K562 (cell line): ENCODE data around the gene NKX2-1. TPM values are rescaled to one million over a fixed set of nuclear protein-coding genes. Genes with fewer than 3 reads are reported as not detected.

Experiments
- ATAC-seq: fragments of 200-7000 bp; cut with Tn5 transposase; 3 replicates; pipeline ENCODE4 v1.9.1; 2020; ENCODE audit warnings: moderate library complexity
- BruUV-seq: library from RNA; stranded (reverse); fragments of 400-500 nt; replicated peaks from 2 replicates; lab custom pipeline; 2021; lab: Mats Ljungman, UMichigan
- CTCF ChIA-PET: fragments of 300-600 bp; formaldehyde crosslinking; extraction: SDS; loops from one replicate; lab custom pipeline; 2021; ENCODE audit warnings: low intra/inter-chr PET ratio; lab: Yijun Ruan, JAX
- POLR2A ChIA-PET: fragments of 300-600, 350-650 bp; sonication (Branson Sonifier 250); formaldehyde crosslinking; extraction: SDS; loops from one replicate; lab custom pipeline; 2021; ENCODE audit warnings: antibody characterized with exemption, inconsistent platforms; lab: Yijun Ruan, JAX
- DNase-seq, 4 experiments: peaks; one replicate each; pipeline versions ENCODE4 v3.0.0 to v3.0.0-alpha.2; 2011 to 2018; ENCODE audit warnings: low spot score in 3 of 4, mixed read lengths in 3 of 4; ENCODE audit errors: extremely low read depth in 1 of 4
- FAIRE-seq: peaks from 2 replicates; lab custom pipeline; 2011; peaks lifted over from hg19 to GRCh38; lab: Jason Lieb, UNC
- H2AFZ ChIP-seq: 2 replicates; pipeline ENCODE4 v1.6.0; 2011; ENCODE audit warnings: low read depth, low read length, control low read depth, inconsistent platforms
- H3K27ac ChIP-seq: fragments of 200-600 bp; 3 replicates; pipeline ENCODE4 v1.8.0; 2011; ENCODE audit warnings: low read depth, mild to moderate bottlenecking, control low read depth, inconsistent platforms, low read length, moderate library complexity, mixed read lengths; ENCODE audit errors: extremely low read depth
- H3K27me3 ChIP-seq, 2 experiments: fragments of 300-600 bp in 1 of 2; 2 replicates in 1 of 2; 3 replicates in 1 of 2; pipeline versions ENCODE4 v1.6.0 to v1.8.0; 2011; ENCODE audit warnings: inconsistent platforms in 2 of 2, low read length in 2 of 2, mild to moderate bottlenecking in 1 of 2, mixed read lengths in 1 of 2, moderate library complexity in 1 of 2; ENCODE audit not compliant: control insufficient read depth in 2 of 2, insufficient read depth in 2 of 2
- H3K36me3 ChIP-seq: fragments of 300-600 bp; 3 replicates; pipeline ENCODE4 v1.8.0; 2011; ENCODE audit warnings: mild to moderate bottlenecking, low read length, inconsistent platforms; ENCODE audit not compliant: control insufficient read depth, insufficient read depth
- H3K4me1 ChIP-seq, 2 experiments: fragments of 200-600 bp in 1 of 2; replicated peaks in 1 of 2; 2 replicates in 1 of 2; 3 replicates in 1 of 2; pipeline versions ENCODE4 v1.5.1 to v1.8.0; 2011; ENCODE audit warnings: inconsistent platforms in 2 of 2, low read length in 2 of 2, mild to moderate bottlenecking in 1 of 2, mixed read lengths in 1 of 2, moderate library complexity in 1 of 2; ENCODE audit not compliant: control insufficient read depth in 2 of 2, insufficient read depth in 2 of 2
- H3K4me2 ChIP-seq: 2 replicates; pipeline ENCODE4 v1.6.1; 2011; ENCODE audit warnings: low read length, control low read depth, inconsistent platforms, mixed read lengths; ENCODE audit not compliant: insufficient read depth
- H3K4me3 ChIP-seq: fragments of 200-600 bp; sonication (generic), shearing (Covaris generic); 2 replicates; pipeline ENCODE4 v1.5.1; 2016; ENCODE audit warnings: control low read depth, inconsistent platforms
- H3K79me2 ChIP-seq: fragments of 200-600 bp; 3 replicates; pipeline ENCODE4 v1.8.0; 2011; ENCODE audit warnings: low read length, inconsistent platforms; ENCODE audit not compliant: control insufficient read depth, insufficient read depth
- H3K9ac ChIP-seq, 2 experiments: 2 replicates each; pipeline versions ENCODE4 v1.6.0 to v1.6.1; 2011; ENCODE audit warnings: low read depth in 2 of 2, low read length in 2 of 2, control low read depth in 1 of 2, inconsistent platforms in 1 of 2, mild to moderate bottlenecking in 1 of 2, mixed read lengths in 1 of 2; ENCODE audit not compliant: insufficient read depth in 1 of 2
- H3K9me1 ChIP-seq: one replicate; pipeline ENCODE4 v1.6.0; 2011; ENCODE audit warnings: inconsistent platforms, mild to moderate bottlenecking, low read length, moderate library complexity; ENCODE audit not compliant: control insufficient read depth, insufficient read depth
- H3K9me3 ChIP-seq: replicated peaks from 2 replicates; pipeline ENCODE4 v1.5.1; 2011; ENCODE audit warnings: low read depth, low read length, inconsistent platforms; ENCODE audit not compliant: control insufficient read depth, insufficient read depth
- H4K20me1 ChIP-seq: replicated peaks from 2 replicates; pipeline ENCODE4 v1.6.1; 2011; ENCODE audit warnings: low read length, inconsistent platforms, mixed read lengths; ENCODE audit not compliant: control insufficient read depth, insufficient read depth
- BRD4 ChIP-seq: fragments of 200-600 bp; sonication (generic); IDR thresholded peaks from 2 replicates; pipeline ENCODE4 v1.6.1; 2017; ENCODE audit warnings: inconsistent platforms
- CBFA2T2 ChIP-seq: fragments of 450-650 bp; conservative IDR thresholded peaks from 2 replicates; pipeline ENCODE4 v1.6.1; 2017; ENCODE audit warnings: mild to moderate bottlenecking
- ELF4 ChIP-seq: fragments of 450-650 bp; formaldehyde crosslinking; IDR thresholded peaks from 2 replicates; pipeline ENCODE4 v1.4.0; 2022; ENCODE audit warnings: missing genetic modification characterization
- HDAC6 ChIP-seq: IDR thresholded peaks from 2 replicates; pipeline ENCODE4 v1.6.1; 2012; ENCODE audit warnings: low read depth, mild to moderate bottlenecking, control low read depth, inconsistent platforms, low read length, moderate library complexity
- MED1 ChIP-seq: sonication (generic); formaldehyde crosslinking; IDR thresholded peaks from 2 replicates; pipeline ENCODE4 v1.8.1; 2023; ENCODE audit warnings: missing genetic modification reagents, borderline replicate concordance
- NR1H2 ChIP-seq: sonication (generic); formaldehyde crosslinking; IDR thresholded peaks from 2 replicates; pipeline ENCODE4 v1.4.0; 2020; ENCODE audit warnings: mild to moderate bottlenecking, missing genetic modification reagents
- PCBP1 ChIP-seq: fragments of 200-400 bp; formaldehyde crosslinking; IDR thresholded peaks from 2 replicates; pipeline ENCODE4 v1.6.1; 2018; ENCODE audit warnings: mild to moderate bottlenecking, low read depth, low read length; ENCODE audit not compliant: poor library complexity, severe bottlenecking
- RBM15 ChIP-seq: fragments of 200-400 bp; formaldehyde crosslinking; IDR thresholded peaks from 2 replicates; pipeline ENCODE4 v1.6.1; 2018; ENCODE audit warnings: mild to moderate bottlenecking, low read length, moderate library complexity; ENCODE audit not compliant: insufficient read depth
- RUNX1 ChIP-seq: sonication (generic); IDR thresholded peaks from 2 replicates; pipeline ENCODE4 v1.6.1; 2016; ENCODE audit warnings: antibody characterized with exemption, low read depth
- SNRNP70 ChIP-seq: fragments of 200-400 bp; formaldehyde crosslinking; optimal IDR thresholded peaks from 2 replicates; pipeline ENCODE3; 2017; ENCODE audit warnings: low read depth, low read length
- SRSF1 ChIP-seq: fragments of 200-400 bp; formaldehyde crosslinking; IDR thresholded peaks from 2 replicates; pipeline ENCODE4 v1.6.1; 2017; ENCODE audit warnings: mild to moderate bottlenecking, low read depth, low read length, moderate library complexity
- TFAM ChIP-seq: fragments of 250-450 bp; sonication (Bioruptor Pico); conservative IDR thresholded peaks from 2 replicates; pipeline ENCODE4 v1.5.0; 2021; ENCODE audit warnings: mild to moderate bottlenecking, moderate library complexity
- ZNF311 ChIP-seq: fragments of 250-450 bp; sonication (Bioruptor Pico); IDR thresholded peaks from 2 replicates; pipeline ENCODE4 v1.4.0; 2020; ENCODE audit warnings: mild to moderate bottlenecking, moderate library complexity
- ZNF518B ChIP-seq: fragments of 250-450 bp; sonication (Bioruptor Pico); IDR thresholded peaks from 2 replicates; pipeline ENCODE4 v1.5.0; 2021; ENCODE audit warnings: mild to moderate bottlenecking, moderate library complexity
- ZNF830 ChIP-seq: fragments of 250-450 bp; sonication (Bioruptor Pico); IDR thresholded peaks from 2 replicates; pipeline ENCODE4 v1.5.0; 2021; ENCODE audit warnings: mild to moderate bottlenecking
- WGBS: fragments of 100-300 bp; shearing (Covaris generic); methylation state at CpG from one replicate; pipeline ENCODE4 v1.1.6; 2016; ENCODE audit warnings: low coverage, mixed read lengths; ENCODE audit not compliant: insufficient coverage; ENCODE audit errors: missing lambda C conversion rate; 5-methylcytosine and 5-hydroxymethylcytosine counted together
- in situ Hi-C: fragments of 300-500 bp; cut with MboI; formaldehyde crosslinking; loops from 4 replicates; pipeline ENCODE4 v1.15.0; 2018; ENCODE audit warnings: inconsistent platforms, mixed read lengths
- intact Hi-C: fragments of 100-400 bp; cut with micrococcal nuclease; formaldehyde crosslinking; loops from 2 replicates; pipeline ENCODE4 v1.14.2; 2022
- polyA plus RNA-seq, 8 experiments: library from polyadenylated mRNA; depleted of rRNA in 4 of 8; stranded (reverse) in 5 of 8; unstranded in 3 of 8; fragments of >200 nt; fragmentation: Nextera tagmentation in 2 of 8; fragmentation: Illumina TruSeq in 1 of 8; extraction: Ambion mirVana in 2 of 8; extraction: Trizol in 1 of 8; gene quantifications; 2 replicates each; pipeline versions ENCODE4 v1.2.1 to v1.2.3, GENCODE V29; 2011 to 2014; ENCODE audit warnings: inconsistent platforms in 1 of 8, missing spikeins in 1 of 8
- total RNA-seq, 7 experiments: library from RNA; depleted of rRNA in 6 of 7; stranded (reverse); fragments of >200 nt in 6 of 7; fragmentation: Illumina TruSeq in 2 of 7; extraction: Trizol in 2 of 7; gene quantifications; 2 replicates each; pipeline versions ENCODE4 v1.2.1 to v1.2.3, GENCODE V29; 2011 to 2021; ENCODE audit warnings: low replicate concordance in 1 of 7
- TF ChIP-seq, protein P1 (sequence below): fragments of 200-800 bp; sonication (Bioruptor generic); IDR thresholded peaks from 2 replicates; pipeline ENCODE4 v1.6.1; 2017; ENCODE audit warnings: missing genetic modification characterization, missing compliant biosample characterization
- TF ChIP-seq, protein P2 (sequence below): fragments of 250-450 bp; sonication (Bioruptor Pico); IDR thresholded peaks from 2 replicates; pipeline ENCODE4 v1.8.0; 2021; ENCODE audit warnings: borderline replicate concordance, mild to moderate bottlenecking, moderate library complexity; ENCODE audit not compliant: poor library complexity, severe bottlenecking

NKX2-1 gene
- total and polyA plus RNA-seq, 9 of the 15 experiments (the other 6 are each of a cell fraction or from before 2014, with no cell fraction given): 0.11 TPM; not detected in 8

GRCh38 chr14:36518586-36519430 lies 1.2 kb downstream of the NKX2-1 start:
- Histone ChIP-seq H4K20me1 (no peaks in the 10 kb centered on the region), H3K4me3 (no peak overlapping the region), H3K4me1 (peaks cover 0 to 20% of the 10 kb centered on the region in 2 experiments; a peak in 2 of 5 replicates), H3K27ac (no peak overlapping the region), H3K9me1 (no peaks in the 10 kb centered on the region), H3K27me3 (peaks cover 17 to 62% of the 10 kb centered on the region in 2 experiments), H3K9me3 (no peaks in the 10 kb centered on the region), H3K79me2 (no peaks in the 10 kb centered on the region), H2AFZ (no peak overlapping the region), H3K9ac (no peak overlapping the region), H3K4me2 (no peak overlapping the region), H3K36me3 (no peaks in the 10 kb centered on the region)
- DNase-seq: no peak
- CTCF ChIA-PET: no interaction called here
- peak; percentile 69 for ATAC-seq
- in situ Hi-C loops (no loop called here), intact Hi-C loops (no loop called here)
- no peak for FAIRE-seq
- no TSS peak for BruUV-seq
- POLR2A ChIA-PET: interaction anchor here (0.8 kb wide), 1 partner anchor 713 kb away, joined by 3 read pairs; no protein-coding TSS in a partner anchor
- 15% methylated on average over 9 of the region's 79 CpGs for WGBS
- no peak for TF ChIP-seq PCBP1
- TF ChIP-seq BRD4: no peak
- TF ChIP-seq RBM15: no peak
- TF ChIP-seq NR1H2 (CRISPR knock-in tag): no peak
- TF ChIP-seq, protein P1, sequence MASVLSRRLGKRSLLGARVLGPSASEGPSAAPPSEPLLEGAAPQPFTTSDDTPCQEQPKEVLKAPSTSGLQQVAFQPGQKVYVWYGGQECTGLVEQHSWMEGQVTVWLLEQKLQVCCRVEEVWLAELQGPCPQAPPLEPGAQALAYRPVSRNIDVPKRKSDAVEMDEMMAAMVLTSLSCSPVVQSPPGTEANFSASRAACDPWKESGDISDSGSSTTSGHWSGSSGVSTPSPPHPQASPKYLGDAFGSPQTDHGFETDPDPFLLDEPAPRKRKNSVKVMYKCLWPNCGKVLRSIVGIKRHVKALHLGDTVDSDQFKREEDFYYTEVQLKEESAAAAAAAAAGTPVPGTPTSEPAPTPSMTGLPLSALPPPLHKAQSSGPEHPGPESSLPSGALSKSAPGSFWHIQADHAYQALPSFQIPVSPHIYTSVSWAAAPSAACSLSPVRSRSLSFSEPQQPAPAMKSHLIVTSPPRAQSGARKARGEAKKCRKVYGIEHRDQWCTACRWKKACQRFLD: no peak
- no peak for TF ChIP-seq SRSF1
- no peak for TF ChIP-seq HDAC6
- TF ChIP-seq ZNF518B (CRISPR knock-in tag): no peak
- no peak for TF ChIP-seq ELF4 (CRISPR knock-in tag)
- no peak for TF ChIP-seq ZNF311 (CRISPR knock-in tag)
- no peak for TF ChIP-seq ZNF830
- no peak for TF ChIP-seq RUNX1
- no peak for TF ChIP-seq TFAM
- no peak for TF ChIP-seq CBFA2T2
- TF ChIP-seq SNRNP70: no peak
- TF ChIP-seq, protein P2, sequence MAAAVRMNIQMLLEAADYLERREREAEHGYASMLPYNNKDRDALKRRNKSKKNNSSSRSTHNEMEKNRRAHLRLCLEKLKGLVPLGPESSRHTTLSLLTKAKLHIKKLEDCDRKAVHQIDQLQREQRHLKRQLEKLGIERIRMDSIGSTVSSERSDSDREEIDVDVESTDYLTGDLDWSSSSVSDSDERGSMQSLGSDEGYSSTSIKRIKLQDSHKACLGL (CRISPR knock-in tag): no peak
- TF ChIP-seq MED1 (CRISPR knock-in tag): no peak
